KMS-11 (cell line): ENCODE data around the gene SEH1L.

Source experiments
- H2AFZ ChIP-seq: fragments of 200-600 bp; sonication (generic); 2 replicates; pipeline ENCODE4 v1.6.1; 2016; ENCODE audit warnings: antibody characterized with exemption, mixed run types, low read depth
- H3K27ac ChIP-seq: fragments of 200-600 bp; sonication (generic); 2 replicates; pipeline ENCODE4 v1.6.1; 2016; ENCODE audit warnings: mild to moderate bottlenecking, mixed run types
- H3K27me3 ChIP-seq: fragments of 200-600 bp; sonication (generic); 2 replicates; pipeline ENCODE4 v1.6.1; 2017; ENCODE audit warnings: mild to moderate bottlenecking, low read depth, mixed run types, moderate library complexity; ENCODE audit not compliant: insufficient read depth
- H3K36me3 ChIP-seq: fragments of 200-600 bp; sonication (generic); 2 replicates; pipeline ENCODE4 v1.6.1; 2017; ENCODE audit warnings: mild to moderate bottlenecking, mixed run types; ENCODE audit not compliant: insufficient read depth
- H3K4me1 ChIP-seq: fragments of 200-600 bp; sonication (generic); 2 replicates; pipeline ENCODE4 v1.6.1; 2016; ENCODE audit warnings: mild to moderate bottlenecking, low read depth, mixed run types; ENCODE audit not compliant: poor library complexity, severe bottlenecking
- H3K4me2 ChIP-seq: fragments of 200-600 bp; sonication (generic); 2 replicates; pipeline ENCODE4 v1.7.0; 2016; ENCODE audit warnings: mild to moderate bottlenecking, mixed run types
- H3K4me3 ChIP-seq: fragments of 200-600 bp; sonication (generic); IDR thresholded peaks from 2 replicates; pipeline ENCODE4 v1.6.1; 2017; ENCODE audit warnings: low read depth, low read length, mixed read lengths; ENCODE audit not compliant: insufficient read depth
- H3K79me2 ChIP-seq: fragments of 200-600 bp; sonication (generic); 2 replicates; pipeline ENCODE4 v1.6.1; 2016; ENCODE audit warnings: low read depth, mixed run types; ENCODE audit not compliant: insufficient read depth
- H3K9ac ChIP-seq: fragments of 200-600 bp; sonication (generic); 2 replicates; pipeline ENCODE4 v1.6.1; 2016; ENCODE audit warnings: mild to moderate bottlenecking, mixed run types
- H4K20me1 ChIP-seq: fragments of 200-600 bp; sonication (generic); 2 replicates; pipeline ENCODE4 v1.6.1; 2016; ENCODE audit warnings: mild to moderate bottlenecking, mixed run types; ENCODE audit not compliant: insufficient read depth
- CTCF ChIP-seq: fragments of 200-600 bp; sonication (generic); conservative IDR thresholded peaks from 2 replicates; pipeline ENCODE4 v1.6.1; 2017; ENCODE audit warnings: low read depth, mild to moderate bottlenecking, antibody characterized with exemption, low read length, moderate library complexity, mixed read lengths

Gene SEH1L

GRCh38 chr18:12946549-12947284 is 1.1 kb upstream of the SEH1L start:
- Histone ChIP-seq H3K4me2 (peak overlapping the region; percentile 66), H3K36me3 (no peaks in the 10 kb centered on the region), H3K27ac (peak overlapping the region; percentile 84), H4K20me1 (no peaks in the 10 kb centered on the region), H3K4me1 (peaks cover 46% of the 10 kb centered on the region), H3K9ac (peak overlapping the region; percentile 75), H2AFZ (peak overlapping the region; percentile 70), H3K27me3 (no peaks in the 10 kb centered on the region), H3K4me3 (peak overlapping the region; percentile 64), H3K79me2 (peaks cover 44% of the 10 kb centered on the region)
- no peak for TF ChIP-seq CTCF

- Histone ChIP-seq H4K20me1 (no peaks in the 10 kb centered on the region), H3K36me3 (no peaks in the 10 kb centered on the region), H3K4me2 (peak overlapping the region; percentile 31; the same call in 1 of the 2 replicates), H3K4me3 (peak overlapping the region; percentile 10), H2AFZ (peak overlapping the region; percentile 81), H3K4me1 (peaks cover 46% of the 10 kb centered on the region), H3K27ac (peak overlapping the region; percentile 98), H3K27me3 (no peaks in the 10 kb centered on the region), H3K9ac (peak overlapping the region; percentile 85), H3K79me2 (peaks cover 55% of the 10 kb centered on the region)
- no peak for TF ChIP-seq CTCF
Observed at GRCh38 chr18:12948050-12948804, 416 bp downstream of the SEH1L start.

- TF ChIP-seq CTCF: no peak
- Histone ChIP-seq H3K4me3 (no peak overlapping the region), H3K27ac (no peak overlapping the region), H2AFZ (no peak overlapping the region), H3K4me2 (no peak overlapping the region), H3K4me1 (no peaks in the 10 kb centered on the region), H3K27me3 (no peaks in the 10 kb centered on the region), H3K9ac (no peak overlapping the region), H3K36me3 (no peaks in the 10 kb centered on the region; the same call in 1 of the 2 replicates), H3K79me2 (peaks cover 16% of the 10 kb centered on the region; the same call in 1 of the 2 replicates), H4K20me1 (no peaks in the 10 kb centered on the region)
Observed at GRCh38 chr18:12958478-12958877, 10.7 kb downstream of the SEH1L start.

GRCh38 chr18:12960395-12960794 is 12.6 kb downstream of the SEH1L start:
- no peak overlapping the region for H3K4me3 ChIP-seq
- no peak overlapping the region for H2AFZ ChIP-seq
- H3K79me2 ChIP-seq: peaks cover 11% of the 10 kb centered on the region; the same call in 1 of the 2 replicates
- no peaks in the 10 kb centered on the region for H4K20me1 ChIP-seq
- H3K9ac ChIP-seq: no peak overlapping the region
- H3K36me3 ChIP-seq: no peaks in the 10 kb centered on the region; the same call in 1 of the 2 replicates
- H3K27ac ChIP-seq: no peak overlapping the region
- no peak overlapping the region for H3K4me2 ChIP-seq
- H3K27me3 ChIP-seq: no peaks in the 10 kb centered on the region
- no peak for TF ChIP-seq CTCF
- H3K4me1 ChIP-seq: no peaks in the 10 kb centered on the region
